ENCODE results near the gene RABL6. TPM values are rescaled to one million over a fixed set of nuclear protein-coding genes. Genes with fewer than 3 reads are reported as not detected.

Gene RABL6
- total RNA-seq, 2 donors from 2014 or later, result 48.4 to 61.7 TPM

GRCh38 chr9:136803551-136804508 lies 3.9 kb upstream of the RABL6 start:
- H3K36me3 ChIP-seq, result no peaks in the 10 kb centered on the region
- TF ChIP-seq CTCF (IDR thresholded peaks at IDR 0.05), result no peak
- DNase-seq (ENCODE audit: low spot score), result no peak
- H3K4me3 ChIP-seq, result no peak overlapping the region
- peaks cover 0 to 7% of the 10 kb centered on the region in 2 donors for H3K27me3 ChIP-seq
- peaks cover 0 to 47% of the 10 kb centered on the region in 2 donors for H3K4me1 ChIP-seq
- no peaks in the 10 kb centered on the region for H3K9me3 ChIP-seq
- H3K27ac ChIP-seq, result no peak overlapping the region

GRCh38 chr9:136804509-136805206 lies 3.1 kb upstream of the RABL6 start:
- H3K9me3 ChIP-seq, result no peaks in the 10 kb centered on the region
- H3K27ac ChIP-seq, result no peak overlapping the region
- peaks cover 0 to 47% of the 10 kb centered on the region in 2 donors for H3K4me1 ChIP-seq
- H3K4me3 ChIP-seq, result no peak overlapping the region
- no peak for TF ChIP-seq CTCF (IDR thresholded peaks at IDR 0.05)
- H3K36me3 ChIP-seq, result no peaks in the 10 kb centered on the region
- no peak for DNase-seq (ENCODE audit: low spot score)
- peaks cover 0 to 2% of the 10 kb centered on the region in 2 donors for H3K27me3 ChIP-seq

GRCh38 chr9:136805207-136805740 lies 2.5 kb upstream of the RABL6 start:
- peaks cover 4% of the 10 kb centered on the region for H3K36me3 ChIP-seq
- no peaks in the 10 kb centered on the region for H3K27me3 ChIP-seq
- no peaks in the 10 kb centered on the region for H3K9me3 ChIP-seq
- H3K4me3 ChIP-seq, result no peak overlapping the region
- no peak overlapping the region for H3K27ac ChIP-seq
- H3K4me1 ChIP-seq, result peaks cover 0 to 47% of the 10 kb centered on the region in 2 donors
- no peak for TF ChIP-seq CTCF (IDR thresholded peaks at IDR 0.05)
- no peak for DNase-seq (ENCODE audit: low spot score)

DNA sequence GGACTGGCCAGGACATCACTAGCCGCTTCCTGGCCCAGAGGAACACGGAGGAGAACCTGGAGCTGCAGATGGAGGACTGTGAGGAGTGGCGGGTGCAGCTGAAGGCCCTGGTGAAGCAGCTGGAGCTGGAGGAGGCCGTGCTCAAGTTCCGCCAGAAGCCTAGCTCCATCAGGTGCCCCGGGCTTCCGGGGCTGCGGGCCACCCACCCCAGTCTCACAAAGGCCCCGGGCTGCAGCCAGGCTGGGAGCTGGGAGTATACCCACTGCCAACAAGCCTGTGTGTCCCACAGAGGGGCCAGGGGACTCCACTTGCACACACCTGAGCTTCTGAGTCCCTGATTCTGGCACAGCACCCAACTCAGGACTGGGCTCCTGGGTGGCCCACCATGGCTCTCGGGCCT lies 1.7 kb upstream of the RABL6 start:
- DNase-seq (ENCODE audit: low spot score), result no peak
- Histone ChIP-seq H3K27me3 (no peaks in the 10 kb centered on the region), H3K36me3 (peaks cover 4% of the 10 kb centered on the region), H3K27ac (no peak overlapping the region), H3K4me3 (no peak overlapping the region), H3K4me1 (peaks cover 0 to 47% of the 10 kb centered on the region in 2 donors), H3K9me3 (no peaks in the 10 kb centered on the region)
- no peak for TF ChIP-seq CTCF (IDR thresholded peaks at IDR 0.05)

DNA sequence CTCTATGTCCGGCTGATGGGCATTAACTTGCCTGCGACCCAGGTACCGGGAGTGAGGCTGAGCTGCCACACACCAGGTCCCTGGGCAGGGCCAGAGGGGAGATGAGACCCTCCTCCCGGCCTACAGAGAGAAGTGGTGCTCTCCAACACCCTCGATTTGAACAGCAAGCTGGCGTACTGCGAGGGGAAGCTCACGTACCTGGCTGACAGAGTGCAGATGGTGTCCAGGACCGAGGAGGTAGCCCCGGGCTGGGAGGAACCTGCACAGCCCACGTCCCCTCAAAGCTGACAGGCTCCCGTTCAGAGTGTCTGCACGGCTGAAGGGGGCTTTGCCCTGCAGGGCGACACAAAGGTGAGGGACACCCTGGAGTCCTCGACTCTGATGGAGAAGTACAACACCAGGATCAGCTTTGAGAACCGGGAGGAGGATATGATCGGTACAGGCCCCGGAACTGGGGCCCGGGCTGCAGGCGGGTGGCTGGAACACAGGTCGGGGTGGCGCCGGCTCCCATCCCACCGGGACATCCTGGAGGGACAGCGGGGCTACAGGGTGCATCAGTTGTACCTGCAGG lies 1.0 kb upstream of the RABL6 start:
- peaks cover 0 to 43% of the 10 kb centered on the region in 2 donors for H3K4me1 ChIP-seq
- H3K27ac ChIP-seq, result peak overlapping the region; percentile 88 to 89
- DNase-seq (ENCODE audit: low spot score), result no peak

More for the DNA sequence above, 1.0 kb upstream of the RABL6 start:
- peaks cover 4% of the 10 kb centered on the region for H3K36me3 ChIP-seq
- peak overlapping the region; percentile 54 to 94 for H3K4me3 ChIP-seq
- no peaks in the 10 kb centered on the region for H3K9me3 ChIP-seq
- no peak for TF ChIP-seq CTCF (IDR thresholded peaks at IDR 0.05)
- no peaks in the 10 kb centered on the region for H3K27me3 ChIP-seq

Measured in right atrium auricular region (tissue), 2 donors.